Activated CD4-positive, alpha-beta T cell treated with anti-CD3 and anti-CD28 coated beads for 24 hours (primary cell): ENCODE measurements around the gene NUP210L.

ENCODE experiments used
- DNase-seq, 2 donors: peaks; one replicate each; pipeline ENCODE4 v3.0.0-alpha.2; 2020; ENCODE audit warnings: low read depth in 2 of 2

Gene NUP210L

GRCh38 chr1:153967107-153967999 lies 187.5 kb downstream of the NUP210L start, which contains the start of gene CREB3L4:
Gene CREB3L4, plus strand, starts transcription at chr1:153967902. Its CDS starts 624 bp downstream, at chr1:153968526.
- DNase-seq, result peak; percentile 73 to 74

- DNase-seq, result no peak
Observed at GRCh38 chr1:153963850-153964331, 191.0 kb downstream of the NUP210L start.

GRCh38 chr1:153963030-153963849 lies 191.6 kb downstream of the NUP210L start, which contains the start of gene SLC39A1:
Gene SLC39A1, minus strand, starts transcription at chr1:153963537. Its CDS starts 822 bp downstream, at chr1:153962715.
- peak; percentile 94 to 97 for DNase-seq

GRCh38 chr1:153962088-153963029 lies 192.5 kb downstream of the NUP210L start:
- DNase-seq, result no peak

- no peak for DNase-seq
Observed at GRCh38 chr1:153961421-153961820, 193.5 kb downstream of the NUP210L start.

- DNase-seq, result no peak
Observed at GRCh38 chr1:153960206-153960605, 194.7 kb downstream of the NUP210L start.

- no peak for DNase-seq
Observed at GRCh38 chr1:153959454-153959853, 195.4 kb downstream of the NUP210L start.

GRCh38 chr1:153958961-153959260 lies 196.0 kb downstream of the NUP210L start:
- DNase-seq, result no peak

- peak; percentile 96 for DNase-seq
Observed at GRCh38 chr1:153958111-153958960, 196.5 kb downstream of the NUP210L start, which contains the start of gene CRTC2. Gene CRTC2, minus strand, starts transcription at chr1:153958612. Its CDS starts 115 bp downstream, at chr1:153958497.

GRCh38 chr1:153957744-153958110 lies 197.1 kb downstream of the NUP210L start:
- no peak for DNase-seq

GRCh38 chr1:153956997-153957715 lies 197.7 kb downstream of the NUP210L start:
- no peak for DNase-seq

GRCh38 chr1:153954826-153955225 lies 200.0 kb downstream of the NUP210L start:
- DNase-seq, result no peak

- no peak for DNase-seq
Observed at GRCh38 chr1:153953859-153954365, 201.0 kb downstream of the NUP210L start.

GRCh38 chr1:153951801-153952200 lies 203.1 kb downstream of the NUP210L start:
- DNase-seq, result no peak

GRCh38 chr1:153951183-153951582 lies 203.7 kb downstream of the NUP210L start:
- no peak for DNase-seq

GRCh38 chr1:153946622-153947241 lies 208.1 kb downstream of the NUP210L start, which contains the start of gene DENND4B:
Gene DENND4B, minus strand, starts transcription at chr1:153946718. Its CDS starts 2,344 bp downstream, at chr1:153944374.
- DNase-seq, result peak; percentile 61 to 62

GRCh38 chr1:153945795-153946621 lies 208.9 kb downstream of the NUP210L start:
- DNase-seq, result peak in 1 of 2 donors; percentile 58
